GM19438 (cell line): ENCODE data around the gene PRKAG3.
"Not testable (repeated sequence)": the region's sequence is repeated elsewhere in the genome, so short reads cannot be mapped to it uniquely, and the experiment has no call there.

Experiments
- ATAC-seq: cut with Tn5 transposase; IDR thresholded peaks from one replicate; pipeline ENCODE4 v1.9.1; 2021; ENCODE audit warnings: low read depth; ENCODE audit not compliant: unreplicated experiment

Gene PRKAG3

GRCh38 chr2:218846963-218847362 lies 15.4 kb upstream of the PRKAG3 start:
- not testable (repeated sequence) for ATAC-seq

- not testable (repeated sequence) for ATAC-seq
Measured at GRCh38 chr2:218844334-218844733, 12.7 kb upstream of the PRKAG3 start.

GRCh38 chr2:218839888-218840287 lies 8.3 kb upstream of the PRKAG3 start:
- no peak for ATAC-seq

GRCh38 chr2:218839430-218839829 lies 7.8 kb upstream of the PRKAG3 start:
- ATAC-seq, result no peak

- ATAC-seq, result no peak
Measured at GRCh38 chr2:218837495-218837894, 5.9 kb upstream of the PRKAG3 start.

- no peak for ATAC-seq
Measured at GRCh38 chr2:218834685-218835084, 3.1 kb upstream of the PRKAG3 start.

GRCh38 chr2:218833023-218833609 lies 1.5 kb upstream of the PRKAG3 start:
- ATAC-seq, result no peak

GRCh38 chr2:218832520-218832919 lies 917 bp upstream of the PRKAG3 start:
- ATAC-seq, result no peak

GRCh38 chr2:218832081-218832480 lies 478 bp upstream of the PRKAG3 start:
- ATAC-seq, result no peak

GRCh38 chr2:218830526-218831306 lies 887 bp downstream of the PRKAG3 start:
- no peak for ATAC-seq

GRCh38 chr2:218829868-218830451 lies 1.6 kb downstream of the PRKAG3 start:
- ATAC-seq, result no peak

GRCh38 chr2:218828477-218828778 lies 3.2 kb downstream of the PRKAG3 start:
- no peak for ATAC-seq

GRCh38 chr2:218827701-218828476 lies 3.7 kb downstream of the PRKAG3 start:
- no peak for ATAC-seq

- no peak for ATAC-seq
Measured at GRCh38 chr2:218826791-218827190, 4.8 kb downstream of the PRKAG3 start.

- no peak for ATAC-seq
Measured at GRCh38 chr2:218824004-218824403, 7.6 kb downstream of the PRKAG3 start.

GRCh38 chr2:218823196-218823855 lies 8.3 kb downstream of the PRKAG3 start:
- ATAC-seq, result no peak

GRCh38 chr2:218822622-218823021 lies 9.0 kb downstream of the PRKAG3 start:
- no peak for ATAC-seq

- no peak for ATAC-seq
Measured at GRCh38 chr2:218821605-218822211, 9.9 kb downstream of the PRKAG3 start.

GRCh38 chr2:218820746-218821369 lies 10.7 kb downstream of the PRKAG3 start:
- ATAC-seq, result no peak

GRCh38 chr2:218819093-218819492 lies 12.5 kb downstream of the PRKAG3 start:
- no peak for ATAC-seq
